H9 (cell line): ENCODE results near the gene CTPS2. TPM values are rescaled to one million over a fixed set of nuclear protein-coding genes. Genes with fewer than 3 reads are reported as not detected.

ENCODE experiments used
- DNase-seq: peaks from one replicate; pipeline ENCODE4 v3.0.0-alpha.2; 2017
- H2AFZ ChIP-seq: one replicate; pipeline ENCODE4 v1.6.1; 2013; ENCODE audit warnings: mild to moderate bottlenecking, low read length, control low read depth, moderate library complexity
- H2AK5ac ChIP-seq: 2 replicates; pipeline ENCODE4 v1.6.1; 2013; ENCODE audit warnings: low read length, control low read depth, mixed read lengths; ENCODE audit not compliant: insufficient read length
- H2BK120ac ChIP-seq: one replicate; pipeline ENCODE4 v1.6.1; 2013; ENCODE audit warnings: low read depth, mild to moderate bottlenecking, low read length, control low read depth, inconsistent platforms; ENCODE audit not compliant: poor library complexity, severe bottlenecking
- H2BK12ac ChIP-seq: 2 replicates; pipeline ENCODE4 v1.6.1; 2013; ENCODE audit warnings: low read length, control low read depth, mixed read lengths, low read depth; ENCODE audit not compliant: insufficient read length
- H2BK15ac ChIP-seq: 2 replicates; pipeline ENCODE4 v1.6.1; 2013; ENCODE audit warnings: low read depth, low read length, control low read depth
- H2BK20ac ChIP-seq: one replicate; pipeline ENCODE4 v1.6.1; 2013; ENCODE audit warnings: low read depth, mild to moderate bottlenecking, low read length, control low read depth, inconsistent platforms; ENCODE audit not compliant: poor library complexity, severe bottlenecking
- H2BK5ac ChIP-seq: 2 replicates; pipeline ENCODE4 v1.6.1; 2013; ENCODE audit warnings: low read length, control low read depth, mixed read lengths; ENCODE audit not compliant: insufficient read length
- H3K14ac ChIP-seq: 2 replicates; pipeline ENCODE4 v1.6.1; 2013; ENCODE audit warnings: low read length, control low read depth; ENCODE audit not compliant: insufficient read depth
- H3K18ac ChIP-seq: 2 replicates; pipeline ENCODE4 v1.6.1; 2013; ENCODE audit warnings: low read depth, mild to moderate bottlenecking, mixed read lengths, low read length, control low read depth; ENCODE audit not compliant: insufficient read length
- H3K23ac ChIP-seq: 2 replicates; pipeline ENCODE4 v1.6.1; 2013; ENCODE audit warnings: low read length, control low read depth, mixed read lengths, low read depth; ENCODE audit not compliant: insufficient read length
- H3K23me2 ChIP-seq: 2 replicates; pipeline ENCODE4 v1.6.1; 2013; ENCODE audit warnings: low read depth, mild to moderate bottlenecking, mixed read lengths, low read length, control low read depth; ENCODE audit not compliant: insufficient read length, poor library complexity, severe bottlenecking
- H3K27ac ChIP-seq: 2 replicates; pipeline ENCODE4 v1.5.1; 2013; ENCODE audit warnings: low read length, control low read depth, mixed read lengths, low read depth; ENCODE audit not compliant: insufficient read length
- H3K27me3 ChIP-seq: 2 replicates; pipeline ENCODE4 v1.6.1; 2013; ENCODE audit warnings: low read length, control low read depth, inconsistent platforms; ENCODE audit not compliant: insufficient read depth
- H3K4ac ChIP-seq: 2 replicates; pipeline ENCODE4 v1.6.1; 2013; ENCODE audit warnings: low read depth, mild to moderate bottlenecking, control low read depth, inconsistent platforms, low read length, moderate library complexity
- H3K4me1 ChIP-seq: 2 replicates; pipeline ENCODE4 v1.6.1; 2013; ENCODE audit warnings: low read length, control low read depth, inconsistent platforms; ENCODE audit not compliant: insufficient read depth
- H3K4me2 ChIP-seq: 2 replicates; pipeline ENCODE4 v1.6.1; 2013; ENCODE audit warnings: low read length, control low read depth, mixed read lengths; ENCODE audit not compliant: insufficient read length, insufficient read depth
- H3K56ac ChIP-seq: 2 replicates; pipeline ENCODE4 v1.6.1; 2013; ENCODE audit warnings: low read depth, mild to moderate bottlenecking, mixed read lengths, low read length, control low read depth; ENCODE audit not compliant: insufficient read length
- H3K79me1 ChIP-seq: 2 replicates; pipeline ENCODE4 v1.6.1; 2013; ENCODE audit warnings: low read depth, mild to moderate bottlenecking, moderate library complexity, low read length, control low read depth, inconsistent platforms; ENCODE audit not compliant: insufficient read depth, poor library complexity, severe bottlenecking
- H3K79me2 ChIP-seq: 2 replicates; pipeline ENCODE4 v1.6.1; 2013; ENCODE audit warnings: low read length, control low read depth, inconsistent platforms; ENCODE audit not compliant: insufficient read depth
- H3K9ac ChIP-seq: 2 replicates; pipeline ENCODE4 v1.6.1; 2013; ENCODE audit warnings: low read length, control low read depth, mixed read lengths; ENCODE audit not compliant: insufficient read length; ENCODE audit errors: extremely low read depth
- H3K9me3 ChIP-seq: one replicate; pipeline ENCODE4 v1.6.1; 2013; ENCODE audit warnings: low read depth, low read length, inconsistent platforms; ENCODE audit not compliant: control insufficient read depth
- H3T11ph ChIP-seq: one replicate; pipeline ENCODE4 v1.6.1; 2013; ENCODE audit warnings: mild to moderate bottlenecking, low read length, control low read depth, inconsistent platforms
- H4K20me1 ChIP-seq: one replicate; pipeline ENCODE4 v1.6.1; 2013; ENCODE audit not compliant: control insufficient read depth, insufficient read length, insufficient read depth
- H4K5ac ChIP-seq: 2 replicates; pipeline ENCODE4 v1.6.1; 2013; ENCODE audit warnings: low read depth, mild to moderate bottlenecking, mixed read lengths, low read length, control low read depth; ENCODE audit not compliant: insufficient read length
- H4K8ac ChIP-seq: replicated peaks from 2 replicates; pipeline ENCODE4 v1.6.1; 2013; ENCODE audit warnings: low read length, control low read depth, mixed read lengths, low read depth; ENCODE audit not compliant: insufficient read length
- H4K91ac ChIP-seq: 2 replicates; pipeline ENCODE4 v1.6.1; 2013; ENCODE audit warnings: low read depth, mild to moderate bottlenecking, moderate library complexity, mixed read lengths, low read length, control low read depth; ENCODE audit not compliant: insufficient read length
- H3K27ac Mint-ChIP-seq, 3 experiments: 2 replicates in 2 of 3; 3 replicates in 1 of 3; pipeline ENCODE4 v1.8.0; 2020 to 2021; ENCODE audit warnings: mixed read lengths in 3 of 3, mild to moderate bottlenecking in 1 of 3, moderate library complexity in 1 of 3
- H3K27me3 Mint-ChIP-seq: 2 replicates; pipeline ENCODE4 v1.8.0; 2021; ENCODE audit warnings: low read depth, mild to moderate bottlenecking, moderate library complexity, mixed read lengths
- H3K36me3 Mint-ChIP-seq, 3 experiments: 2 replicates in 2 of 3; 3 replicates in 1 of 3; pipeline ENCODE4 v1.8.0; 2020 to 2021; ENCODE audit warnings: low read depth in 3 of 3, mixed read lengths in 3 of 3; ENCODE audit not compliant: insufficient read depth in 1 of 3
- H3K4me1 Mint-ChIP-seq, 2 experiments: 2 replicates each; pipeline ENCODE4 v1.8.0; 2020; ENCODE audit warnings: mixed read lengths in 2 of 2
- H3K4me3 Mint-ChIP-seq, 2 experiments: 2 replicates in 1 of 2; 3 replicates in 1 of 2; pipeline ENCODE4 v1.8.0; 2020 to 2021; ENCODE audit warnings: mild to moderate bottlenecking in 2 of 2, mixed read lengths in 2 of 2, moderate library complexity in 1 of 2
- H3K9me3 Mint-ChIP-seq, 2 experiments: 2 replicates in 1 of 2; 3 replicates in 1 of 2; pipeline ENCODE4 v1.8.0; 2020; ENCODE audit warnings: mild to moderate bottlenecking in 2 of 2, mixed read lengths in 2 of 2, moderate library complexity in 1 of 2
- WGBS: extraction: QIAGEN DNeasy Blood & Tissue Kit; methylation state at CpG from one replicate; pipeline ENCODE4 v1.1.7; 2013; ENCODE audit warnings: missing lambda C conversion rate, low lambda C conversion rate, mixed read lengths; ENCODE audit not compliant: insufficient read length; ENCODE audit errors: extremely low coverage; 5-methylcytosine and 5-hydroxymethylcytosine counted together
- total RNA-seq: library from RNA; stranded (reverse); gene quantifications from 2 replicates; pipeline ENCODE4 v1.2.1, GENCODE V29; 2021
- TF ChIP-seq, protein P1 (sequence below): fragments of 200-600 bp; sonication (generic); conservative IDR thresholded peaks from 3 replicates; pipeline ENCODE4 v1.8.0; 2021; ENCODE audit warnings: antibody characterized with exemption, mild to moderate bottlenecking

CTPS2 gene
- total RNA-seq, 1 experiment from 2014 or later, result 69.7 TPM

DNA sequence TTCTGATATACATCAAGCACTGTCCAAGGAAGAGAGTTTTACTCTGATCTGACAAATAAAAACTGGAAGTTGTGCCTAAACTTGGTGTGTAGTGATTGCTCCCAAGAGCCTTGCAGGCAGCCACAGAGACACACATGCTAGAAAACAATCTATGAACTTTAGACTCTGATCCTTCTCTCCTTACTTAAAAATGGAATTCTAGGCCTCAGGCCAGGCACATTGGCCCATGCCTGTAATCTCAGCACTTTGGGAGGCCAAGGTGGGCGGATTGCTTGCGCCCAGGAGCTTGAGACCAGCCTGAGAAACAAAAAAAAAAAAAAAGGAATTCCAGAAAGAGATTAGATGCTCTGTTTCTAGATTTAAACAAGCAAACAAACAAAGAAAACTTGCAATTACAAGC is 108.1 kb downstream of the CTPS2 start:
- H3K27ac ChIP-seq, result no peak overlapping the region
- H4K91ac ChIP-seq, result no peak overlapping the region
- no peak overlapping the region for H2BK5ac ChIP-seq
- no peak overlapping the region for H2BK12ac ChIP-seq
- H2AK5ac ChIP-seq, result no peak overlapping the region
- no peak overlapping the region for H2BK20ac ChIP-seq
- H3T11ph ChIP-seq, result no peak overlapping the region
- Mint-ChIP-seq H3K9me3 (peaks cover 0 to under 1% of the 10 kb centered on the region in 2 experiments; a peak in 1 of 5 replicates), H3K4me1 (peaks cover 18 to 44% of the 10 kb centered on the region in 2 experiments), H3K36me3 (peaks cover 27 to 67% (median 57%) of the 10 kb centered on the region in 3 experiments), H3K27me3 (no peaks in the 10 kb centered on the region), H3K27ac (peak overlapping the region in 2 of 3 experiments; percentile 69 to 74; a peak in 3 of 7 replicates), H3K4me3 (no peak overlapping the region)
- no peaks in the 10 kb centered on the region for H4K20me1 ChIP-seq
- H3K4me2 ChIP-seq, result no peak overlapping the region
- H4K8ac ChIP-seq, result no peak overlapping the region
- H3K14ac ChIP-seq, result no peak overlapping the region
- no peak overlapping the region for H3K9ac ChIP-seq
- no peaks in the 10 kb centered on the region for H3K4me1 ChIP-seq
- no peak overlapping the region for H3K23ac ChIP-seq
- no CpG with 5 or more reads among the region's 2 CpGs for WGBS
- H2AFZ ChIP-seq, result no peak overlapping the region
- no peak overlapping the region for H3K4ac ChIP-seq
- H3K56ac ChIP-seq, result no peak overlapping the region
- no peak overlapping the region for H3K18ac ChIP-seq
- TF ChIP-seq, protein P1, sequence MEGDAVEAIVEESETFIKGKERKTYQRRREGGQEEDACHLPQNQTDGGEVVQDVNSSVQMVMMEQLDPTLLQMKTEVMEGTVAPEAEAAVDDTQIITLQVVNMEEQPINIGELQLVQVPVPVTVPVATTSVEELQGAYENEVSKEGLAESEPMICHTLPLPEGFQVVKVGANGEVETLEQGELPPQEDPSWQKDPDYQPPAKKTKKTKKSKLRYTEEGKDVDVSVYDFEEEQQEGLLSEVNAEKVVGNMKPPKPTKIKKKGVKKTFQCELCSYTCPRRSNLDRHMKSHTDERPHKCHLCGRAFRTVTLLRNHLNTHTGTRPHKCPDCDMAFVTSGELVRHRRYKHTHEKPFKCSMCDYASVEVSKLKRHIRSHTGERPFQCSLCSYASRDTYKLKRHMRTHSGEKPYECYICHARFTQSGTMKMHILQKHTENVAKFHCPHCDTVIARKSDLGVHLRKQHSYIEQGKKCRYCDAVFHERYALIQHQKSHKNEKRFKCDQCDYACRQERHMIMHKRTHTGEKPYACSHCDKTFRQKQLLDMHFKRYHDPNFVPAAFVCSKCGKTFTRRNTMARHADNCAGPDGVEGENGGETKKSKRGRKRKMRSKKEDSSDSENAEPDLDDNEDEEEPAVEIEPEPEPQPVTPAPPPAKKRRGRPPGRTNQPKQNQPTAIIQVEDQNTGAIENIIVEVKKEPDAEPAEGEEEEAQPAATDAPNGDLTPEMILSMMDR, result no peak
- H3K79me1 ChIP-seq, result no peaks in the 10 kb centered on the region
- H3K9me3 ChIP-seq, result no peaks in the 10 kb centered on the region
- no peak for DNase-seq
- H2BK15ac ChIP-seq, result no peak overlapping the region
- H3K27me3 ChIP-seq, result no peaks in the 10 kb centered on the region
- no peaks in the 10 kb centered on the region for H3K79me2 ChIP-seq
- no peak overlapping the region for H2BK120ac ChIP-seq
- H4K5ac ChIP-seq, result no peak overlapping the region
- H3K23me2 ChIP-seq, result no peaks in the 10 kb centered on the region
